DOHH2 (cell line): ENCODE measurements around the gene CCDC149.

Experiments used
- CTCF ChIP-seq: fragments of 200-600 bp; sonication (generic); IDR thresholded peaks from one replicate; pipeline ENCODE4 v1.5.1; 2014; ENCODE audit warnings: antibody characterized with exemption, mild to moderate bottlenecking, low read depth, low read length; ENCODE audit not compliant: poor library complexity, severe bottlenecking
- EZH2phosphoT487 ChIP-seq: fragments of 200-600 bp; sonication (generic); IDR thresholded peaks from 2 replicates; pipeline ENCODE4 v1.6.1; 2017; ENCODE audit warnings: borderline replicate concordance, mild to moderate bottlenecking, antibody characterized with exemption, low read length, moderate library complexity, mixed read lengths

GRCh38 chr4:24809376-24809775 lies 103.5 kb downstream of the CCDC149 start:
- no peak for TF ChIP-seq EZH2phosphoT487
- TF ChIP-seq CTCF: no peak
